ENCODE results near the gene AFAP1. TPM values are rescaled to one million over a fixed set of nuclear protein-coding genes. Genes with fewer than 3 reads are reported as not detected.

Gene AFAP1
- total RNA-seq, 2 donors from 2014 or later, result 18.2 to 22.5 TPM

DNA sequence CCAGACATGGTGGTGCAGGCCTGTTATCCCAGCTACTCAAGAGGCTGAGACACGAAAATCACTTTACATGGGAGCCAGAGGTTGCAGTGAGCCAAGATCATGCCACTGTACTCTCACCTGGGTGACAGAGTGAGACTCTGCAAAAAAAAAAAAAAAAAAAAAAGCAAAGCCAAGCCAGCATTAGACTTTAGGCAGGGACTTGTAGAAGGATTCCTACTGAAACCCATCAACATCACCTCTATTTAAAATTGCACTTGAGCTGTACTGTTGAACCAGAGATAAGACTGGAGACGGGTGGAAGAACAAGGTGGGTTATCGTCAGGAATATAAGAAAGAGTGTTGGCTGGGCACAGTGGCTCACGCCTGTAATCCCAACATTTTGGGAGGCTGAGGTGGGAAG lies 15.7 kb upstream of the AFAP1 start:
- Histone ChIP-seq H3K4me1 (ENCODE audit: control insufficient read depth, insufficient read depth, low read length) (peaks cover 6% of the 10 kb centered on the region), H3K27ac (ENCODE audit: low read depth, low read length) (no peak overlapping the region), H3K9me3 (ENCODE audit: control insufficient read depth, low read length) (peaks cover 26% of the 10 kb centered on the region), H3K4me3 (ENCODE audit: low read length) (no peak overlapping the region), H3K9ac (ENCODE audit: extremely low read depth, low read length, poor library complexity, severe bottlenecking) (no peak overlapping the region), H3K27me3 (ENCODE audit: control insufficient read depth, insufficient read depth, low read length, poor library complexity, severe bottlenecking) (no peaks in the 10 kb centered on the region), H3K36me3 (ENCODE audit: control insufficient read depth, insufficient read depth, low read length) (no peaks in the 10 kb centered on the region)
- Mint-ChIP-seq H3K9me3 (peaks cover 29% of the 10 kb centered on the region), H3K4me3 (no peak overlapping the region), H3K4me1 (peaks cover 9% of the 10 kb centered on the region), H3K36me3 (ENCODE audit: low read depth) (no peaks in the 10 kb centered on the region), H3K27me3 (ENCODE audit: insufficient read depth) (peaks cover 2% of the 10 kb centered on the region), H3K27ac (peak overlapping the region; percentile 13)
- DNase-seq, result no peak
- WGBS, 2 experiments (ENCODE audit: insufficient coverage in 1 of 2, insufficient read length in 1 of 2), result 90 to 100% methylated on average over 3 to 4 of the region's 4 CpGs
- TF ChIP-seq, protein P1, sequence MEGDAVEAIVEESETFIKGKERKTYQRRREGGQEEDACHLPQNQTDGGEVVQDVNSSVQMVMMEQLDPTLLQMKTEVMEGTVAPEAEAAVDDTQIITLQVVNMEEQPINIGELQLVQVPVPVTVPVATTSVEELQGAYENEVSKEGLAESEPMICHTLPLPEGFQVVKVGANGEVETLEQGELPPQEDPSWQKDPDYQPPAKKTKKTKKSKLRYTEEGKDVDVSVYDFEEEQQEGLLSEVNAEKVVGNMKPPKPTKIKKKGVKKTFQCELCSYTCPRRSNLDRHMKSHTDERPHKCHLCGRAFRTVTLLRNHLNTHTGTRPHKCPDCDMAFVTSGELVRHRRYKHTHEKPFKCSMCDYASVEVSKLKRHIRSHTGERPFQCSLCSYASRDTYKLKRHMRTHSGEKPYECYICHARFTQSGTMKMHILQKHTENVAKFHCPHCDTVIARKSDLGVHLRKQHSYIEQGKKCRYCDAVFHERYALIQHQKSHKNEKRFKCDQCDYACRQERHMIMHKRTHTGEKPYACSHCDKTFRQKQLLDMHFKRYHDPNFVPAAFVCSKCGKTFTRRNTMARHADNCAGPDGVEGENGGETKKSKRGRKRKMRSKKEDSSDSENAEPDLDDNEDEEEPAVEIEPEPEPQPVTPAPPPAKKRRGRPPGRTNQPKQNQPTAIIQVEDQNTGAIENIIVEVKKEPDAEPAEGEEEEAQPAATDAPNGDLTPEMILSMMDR (conservative IDR thresholded peaks at IDR 0.05), result no peak

DNA sequence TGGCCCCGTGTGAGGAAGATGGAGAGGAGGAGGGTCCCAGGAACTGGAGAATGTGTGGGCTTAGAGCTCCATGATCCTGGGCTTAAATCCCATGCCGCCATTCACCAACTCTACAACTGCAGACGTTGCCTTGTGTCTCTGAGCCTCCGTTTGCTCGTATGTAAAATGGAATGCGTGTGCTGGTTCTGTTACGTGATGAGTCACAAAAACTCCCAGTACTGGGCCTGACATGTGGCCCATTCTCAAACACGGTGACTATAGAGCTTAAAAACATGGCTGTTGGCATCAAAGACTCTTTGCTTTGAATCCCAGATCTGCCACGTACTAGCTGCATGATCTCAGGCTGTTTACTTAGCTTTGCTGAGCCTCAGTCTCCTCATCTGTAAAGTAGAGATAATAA lies 13.0 kb upstream of the AFAP1 start:
- no peak for DNase-seq
- Histone ChIP-seq H3K27me3 (ENCODE audit: control insufficient read depth, insufficient read depth, low read length, poor library complexity, severe bottlenecking) (no peaks in the 10 kb centered on the region), H3K9ac (ENCODE audit: extremely low read depth, low read length, poor library complexity, severe bottlenecking) (no peak overlapping the region), H3K4me1 (ENCODE audit: control insufficient read depth, insufficient read depth, low read length) (peaks cover 6% of the 10 kb centered on the region), H3K27ac (ENCODE audit: low read depth, low read length) (no peak overlapping the region), H3K4me3 (ENCODE audit: low read length) (no peak overlapping the region), H3K36me3 (ENCODE audit: control insufficient read depth, insufficient read depth, low read length) (no peaks in the 10 kb centered on the region), H3K9me3 (ENCODE audit: control insufficient read depth, low read length) (peaks cover 32% of the 10 kb centered on the region)
- peaks cover 2% of the 10 kb centered on the region for H3K27me3 Mint-ChIP-seq (ENCODE audit: insufficient read depth)
- peaks cover 21% of the 10 kb centered on the region for H3K4me1 Mint-ChIP-seq
- H3K27ac Mint-ChIP-seq, result no peak overlapping the region
- H3K4me3 Mint-ChIP-seq, result no peak overlapping the region
- no peaks in the 10 kb centered on the region for H3K36me3 Mint-ChIP-seq (ENCODE audit: low read depth)
- WGBS, 2 experiments (ENCODE audit: insufficient coverage in 1 of 2, insufficient read length in 1 of 2), result 92 to 93% methylated on average over 9 of the region's 9 CpGs
- TF ChIP-seq, protein P1 (conservative IDR thresholded peaks at IDR 0.05), result no peak
- H3K9me3 Mint-ChIP-seq, result peaks cover 36% of the 10 kb centered on the region

GRCh38 chr4:7950301-7951092 lies 10.8 kb upstream of the AFAP1 start:
- H3K27me3 Mint-ChIP-seq (ENCODE audit: insufficient read depth), result peaks cover 2% of the 10 kb centered on the region
- Histone ChIP-seq H3K9ac (ENCODE audit: extremely low read depth, low read length, poor library complexity, severe bottlenecking) (no peak overlapping the region), H3K27me3 (ENCODE audit: control insufficient read depth, insufficient read depth, low read length, poor library complexity, severe bottlenecking) (no peaks in the 10 kb centered on the region), H3K9me3 (ENCODE audit: control insufficient read depth, low read length) (peaks cover 32% of the 10 kb centered on the region), H3K4me3 (ENCODE audit: low read length) (peak overlapping the region; percentile 23), H3K27ac (ENCODE audit: low read depth, low read length) (no peak overlapping the region), H3K36me3 (ENCODE audit: control insufficient read depth, insufficient read depth, low read length) (no peaks in the 10 kb centered on the region), H3K4me1 (ENCODE audit: control insufficient read depth, insufficient read depth, low read length) (peaks cover 6% of the 10 kb centered on the region)
- H3K4me3 Mint-ChIP-seq, result no peak overlapping the region
- WGBS, 2 experiments (ENCODE audit: insufficient coverage in 1 of 2, insufficient read length in 1 of 2), result 85 to 87% methylated on average over 9 to 18 of the region's 18 CpGs
- H3K4me1 Mint-ChIP-seq, result peaks cover 20% of the 10 kb centered on the region
- TF ChIP-seq, protein P1 (conservative IDR thresholded peaks at IDR 0.05), result no peak
- no peaks in the 10 kb centered on the region for H3K36me3 Mint-ChIP-seq (ENCODE audit: low read depth)
- H3K9me3 Mint-ChIP-seq, result peaks cover 36% of the 10 kb centered on the region
- no peak overlapping the region for H3K27ac Mint-ChIP-seq
- no peak for DNase-seq
